GM12878 (cell line): ENCODE data around the gene APBB1IP. TPM values are rescaled to one million over a fixed set of nuclear protein-coding genes. Genes with fewer than 3 reads are reported as not detected.
A peak's percentile ranks its signal among the peaks of the same experiment; 100 is the strongest.

Experiments used
- ATAC-seq: fragments of 200-7000 bp; cut with Tn5 transposase; 3 replicates; pipeline ENCODE4 v1.9.1; 2020; ENCODE audit warnings: mild to moderate bottlenecking, moderate library complexity
- BruUV-seq: library from RNA; stranded (reverse); fragments of 400-500 nt; replicated peaks from 2 replicates; lab custom pipeline; 2021; lab: Mats Ljungman, UMichigan
- CTCF ChIA-PET: fragments of 300-600 bp; sonication (Branson Sonifier 250); formaldehyde crosslinking; extraction: SDS; loops from one replicate; lab custom pipeline; 2021; ENCODE audit warnings: inconsistent platforms; lab: Yijun Ruan, JAX
- POLR2A ChIA-PET: fragments of 350-600 bp; formaldehyde crosslinking; extraction: SDS; loops from one replicate; lab custom pipeline; 2021; ENCODE audit warnings: inconsistent platforms; lab: Charles Lee
- RAD21 ChIA-PET: fragments of 300-600 bp; sonication (Branson Sonifier 250); formaldehyde crosslinking; loops from one replicate; lab custom pipeline; 2023; ENCODE audit warnings: antibody characterized with exemption; ENCODE audit not compliant: unreplicated experiment; lab: Charles Lee
- SMC1A ChIA-PET: fragments of 300-600 bp; sonication (Branson Sonifier 250); formaldehyde crosslinking; loops from one replicate; lab custom pipeline; 2023; ENCODE audit not compliant: unreplicated experiment, uncharacterized antibody; lab: Charles Lee
- DNase-seq: peaks from one replicate; pipeline ENCODE4 v3.0.0-alpha.2; 2011; ENCODE audit warnings: low read depth, low spot score
- FAIRE-seq: peaks from 3 replicates; lab custom pipeline; 2011; peaks lifted over from hg19 to GRCh38; lab: Jason Lieb, UNC
- H2AFZ ChIP-seq: 2 replicates; pipeline ENCODE4 v1.6.0; 2011; ENCODE audit warnings: low read depth, low read length, control low read depth; ENCODE audit not compliant: control insufficient read depth
- H3K27ac ChIP-seq: 2 replicates; pipeline ENCODE4 v1.5.1; 2011; ENCODE audit warnings: control low read depth; ENCODE audit not compliant: control insufficient read depth, insufficient read depth
- H3K27me3 ChIP-seq, 2 experiments: replicated peaks in 1 of 2; 2 replicates each; pipeline versions ENCODE4 v1.6.0 to v1.6.1; 2011; ENCODE audit warnings: low read length in 1 of 2; ENCODE audit not compliant: control insufficient read depth in 2 of 2, insufficient read depth in 2 of 2
- H3K36me3 ChIP-seq, 2 experiments: 2 replicates each; pipeline ENCODE4 v1.5.1; 2011; ENCODE audit warnings: low read length in 1 of 2; ENCODE audit not compliant: control insufficient read depth in 2 of 2, insufficient read depth in 2 of 2
- H3K4me1 ChIP-seq: 2 replicates; pipeline ENCODE4 v1.6.1; 2011; ENCODE audit warnings: mild to moderate bottlenecking, low read length, moderate library complexity, mixed read lengths; ENCODE audit not compliant: control insufficient read depth, insufficient read depth
- H3K4me2 ChIP-seq: 2 replicates; pipeline ENCODE4 v1.6.0; 2011; ENCODE audit warnings: control low read depth; ENCODE audit not compliant: control insufficient read depth, insufficient read depth
- H3K4me3 ChIP-seq: fragments of 200-600 bp; sonication (generic); 2 replicates; pipeline ENCODE4 v1.5.1; 2016
- H3K79me2 ChIP-seq: 2 replicates; pipeline ENCODE4 v1.6.0; 2011; ENCODE audit warnings: low read length; ENCODE audit not compliant: control insufficient read depth, insufficient read depth
- H3K9ac ChIP-seq: 2 replicates; pipeline ENCODE4 v1.8.0; 2011; ENCODE audit warnings: low read length, control low read depth, mixed read lengths; ENCODE audit not compliant: control insufficient read depth, insufficient read depth
- H3K9me3 ChIP-seq: replicated peaks from 3 replicates; pipeline ENCODE4 v1.5.1; 2011; ENCODE audit warnings: mild to moderate bottlenecking, low read length; ENCODE audit not compliant: control insufficient read depth, insufficient read depth
- H4K20me1 ChIP-seq: 2 replicates; pipeline ENCODE4 v1.6.0; 2011; ENCODE audit not compliant: control insufficient read depth, insufficient read depth
- EED ChIP-seq: sonication (generic); IDR thresholded peaks from 2 replicates; pipeline ENCODE4 v1.6.1; 2016; ENCODE audit warnings: antibody characterized with exemption, low read depth
- MLLT1 ChIP-seq: fragments of 450-650 bp; IDR thresholded peaks from 2 replicates; pipeline ENCODE4 v1.6.1; 2016; ENCODE audit warnings: mild to moderate bottlenecking
- WGBS: methylation state at CpG from one replicate; pipeline ENCODE4 v1.1.6; 2016; ENCODE audit warnings: low lambda C conversion rate; ENCODE audit not compliant: insufficient replicate concordance, insufficient coverage; ENCODE audit errors: missing lambda C conversion rate; 5-methylcytosine and 5-hydroxymethylcytosine counted together
- in situ Hi-C: fragments of 300-500 bp; cut with MboI; formaldehyde crosslinking; loops from 9 replicates; pipeline ENCODE4 v1.14.3; 2018; ENCODE audit warnings: mixed read lengths
- intact Hi-C: fragments of 100-400 bp; cut with micrococcal nuclease; formaldehyde crosslinking; loops from one replicate; pipeline ENCODE4 v1.14.2; 2022; ENCODE audit not compliant: unreplicated experiment
- polyA plus RNA-seq, 11 experiments: library from polyadenylated mRNA; depleted of rRNA in 4 of 11; unstranded in 6 of 11; stranded (reverse) in 5 of 11; fragments of >200 nt; fragmentation: Nextera tagmentation in 4 of 11; fragmentation: Illumina TruSeq in 1 of 11; extraction: Ambion mirVana in 4 of 11; extraction: Trizol in 1 of 11; gene quantifications; 1 replicate in 1 of 11; 2 replicates in 10 of 11; pipeline versions ENCODE4 v1.2.1 to v1.2.3, GENCODE V29; 2011 to 2016; ENCODE audit warnings: inconsistent platforms in 2 of 11, missing spikeins in 2 of 11, low read depth in 1 of 11
- total RNA-seq, 4 experiments: library from RNA; depleted of rRNA in 3 of 4; stranded (reverse); fragments of >200 nt in 3 of 4; fragmentation: Illumina TruSeq in 1 of 4; extraction: Trizol in 1 of 4; gene quantifications; 2 replicates each; pipeline versions ENCODE4 v1.2.1 to v1.2.3, GENCODE V29; 2013 to 2021

Gene APBB1IP
- total and polyA plus RNA-seq, 10 of the 15 experiments (the other 5 are each of a cell fraction or from before 2014, with no cell fraction given) = 7.3 to 67.4 (median 19.9) TPM

GRCh38 chr10:26439406-26440087, 1.4 kb downstream of the APBB1IP start:
- SMC1A ChIA-PET = interaction anchor here (0.7 to 6.3 kb wide), 6 partner anchors 8 to 86 kb away, joined by 3 to 31 read pairs (median 4); no protein-coding TSS in a partner anchor
- FAIRE-seq (no peak), ATAC-seq (peak; percentile 14; the same call in 1 of the 3 replicates), DNase-seq (no peak)
- H3K36me3 ChIP-seq = peaks cover 0 to 13% of the 10 kb centered on the region in 2 experiments; a peak in 1 of 4 replicates
- in situ Hi-C loops = loop anchor here (25.0 kb wide), 1 partner anchor 1527 kb away; no protein-coding TSS in a partner anchor
- H2AFZ ChIP-seq = peak overlapping the region; percentile 46
- H3K4me3 ChIP-seq = peak overlapping the region; percentile 89
- RAD21 ChIA-PET = interaction anchor here (0.8 to 2.8 kb wide), 3 partner anchors 9 to 120 kb away, joined by 3 to 15 read pairs (median 6); no protein-coding TSS in a partner anchor
- TF ChIP-seq EED = no peak
- TF ChIP-seq MLLT1 = peak; percentile 9; the same call in 1 of the 2 replicates
- peaks cover 74% of the 10 kb centered on the region for H3K79me2 ChIP-seq
- WGBS = 1% methylated on average over 14 of the region's 14 CpGs
- peaks cover 2% of the 10 kb centered on the region; the same call in 2 of the 3 replicates for H3K9me3 ChIP-seq
- POLR2A ChIA-PET = interaction anchor here (1.9 to 2.0 kb wide), 2 partner anchors 9 to 17 kb away, joined by 5 to 9 read pairs; no protein-coding TSS in a partner anchor
- peak overlapping the region; percentile 97 for H3K9ac ChIP-seq
- peak overlapping the region; percentile 9 for H3K4me2 ChIP-seq
- H3K27me3 ChIP-seq = no peaks in the 10 kb centered on the region
- peaks cover 15% of the 10 kb centered on the region; the same call in 1 of the 2 replicates for H3K4me1 ChIP-seq
- intact Hi-C loops = loop anchor here (2.0 kb wide), 1 partner anchor 105 kb away; no protein-coding TSS in a partner anchor
- BruUV-seq = TSS peak; percentile 50
- CTCF ChIA-PET = interaction anchor here (0.6 to 4.0 kb wide), 2 partner anchors 51 to 105 kb away, joined by 3 to 17 read pairs; no protein-coding TSS in a partner anchor
- H4K20me1 ChIP-seq = no peaks in the 10 kb centered on the region
- H3K27ac ChIP-seq = peak overlapping the region; percentile 95
